Activated gamma-delta T cell treated with anti-CD3 and anti-CD28 coated beads, Interleukin-2, amount 50 U/mL, for 16 hours (primary cell): ENCODE results near the gene ZNF281.

Experiments
- DNase-seq: peaks from one replicate; pipeline ENCODE4 v3.0.0-alpha.2; 2020; ENCODE audit warnings: low read depth

The ZNF281 gene

GRCh38 chr1:200386416-200386815 lies 23.4 kb downstream of the ZNF281 start:
- DNase-seq: no peak

DNA sequence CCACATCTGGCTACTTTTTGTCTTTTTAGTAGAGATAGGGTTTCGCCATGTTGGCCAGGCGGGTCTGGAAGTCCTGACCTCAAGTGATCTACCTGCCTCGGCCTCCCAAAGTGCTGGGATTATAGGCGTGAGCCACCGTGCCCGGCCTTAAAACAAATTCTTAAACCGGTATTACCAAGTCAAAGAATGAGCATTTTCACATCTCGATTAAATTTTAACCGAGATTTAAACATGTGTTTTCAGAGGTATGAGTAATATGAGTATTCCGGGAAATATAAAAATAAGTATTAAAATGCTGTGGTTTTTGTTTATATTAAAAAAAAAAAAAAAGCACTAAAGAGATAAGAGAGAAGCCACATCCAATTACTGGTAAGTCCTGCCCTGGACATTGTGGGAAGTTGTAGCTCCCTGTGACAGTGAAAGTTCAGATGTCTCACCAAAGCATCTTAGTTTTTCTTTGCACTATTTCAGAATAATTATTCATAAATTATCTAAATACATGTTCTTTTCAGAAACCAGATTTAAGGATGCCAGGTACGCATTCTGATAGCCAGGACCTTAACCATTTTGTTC lies 24.9 kb downstream of the ZNF281 start:
- no peak for DNase-seq

GRCh38 chr1:200381256-200381984 lies 28.4 kb downstream of the ZNF281 start:
- DNase-seq: no peak

DNA sequence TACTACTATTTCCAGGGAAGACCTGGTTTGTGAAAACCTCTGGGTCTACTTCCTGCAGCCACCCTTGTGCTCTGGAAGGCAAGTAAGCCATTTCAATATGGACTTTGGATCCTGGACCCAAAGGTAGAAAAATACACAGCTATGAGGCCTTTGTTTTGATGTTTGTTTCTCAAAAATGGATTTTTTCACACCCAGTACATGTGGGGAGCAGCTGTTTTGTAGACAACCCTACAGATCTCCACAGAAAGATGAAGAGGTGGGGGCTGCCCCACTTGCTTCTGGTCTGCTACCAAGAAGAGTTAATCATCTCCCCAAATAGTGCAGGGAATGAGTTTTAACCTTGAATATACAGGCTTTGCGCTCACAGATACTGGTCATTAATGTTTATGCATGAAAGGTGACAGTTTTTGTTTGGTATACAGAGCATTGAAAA lies 29.2 kb downstream of the ZNF281 start:
- no peak for DNase-seq

DNA sequence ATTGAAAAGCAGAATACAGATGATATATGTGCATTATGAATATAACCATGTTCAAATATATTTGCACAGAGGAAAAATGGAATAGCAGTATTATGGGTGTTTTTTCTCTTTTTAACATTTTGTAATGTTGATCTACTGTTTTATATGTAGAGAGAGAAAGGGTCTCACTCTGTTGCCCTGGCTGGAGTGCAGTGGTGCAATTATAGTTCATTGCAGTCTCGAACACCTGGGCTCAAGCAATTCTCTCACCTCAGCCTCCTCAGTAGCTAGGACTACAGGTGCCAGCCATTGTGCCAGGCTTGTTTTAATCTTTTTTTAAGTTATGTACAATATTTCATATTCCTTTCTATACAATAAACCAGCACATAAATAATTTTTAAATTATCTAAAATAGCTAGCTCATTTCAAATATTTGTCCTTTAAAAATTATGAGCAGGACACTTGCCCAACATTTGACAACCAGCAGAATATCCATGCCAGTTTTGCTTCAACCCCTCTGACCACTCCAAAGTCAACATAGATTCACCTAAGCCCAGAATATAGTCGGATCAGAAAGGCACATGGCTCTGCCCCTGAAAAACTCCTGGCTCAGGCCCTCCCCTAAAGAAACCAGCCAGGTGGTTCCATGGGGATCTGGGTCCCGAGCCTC lies 29.8 kb downstream of the ZNF281 start:
- no peak for DNase-seq

DNA sequence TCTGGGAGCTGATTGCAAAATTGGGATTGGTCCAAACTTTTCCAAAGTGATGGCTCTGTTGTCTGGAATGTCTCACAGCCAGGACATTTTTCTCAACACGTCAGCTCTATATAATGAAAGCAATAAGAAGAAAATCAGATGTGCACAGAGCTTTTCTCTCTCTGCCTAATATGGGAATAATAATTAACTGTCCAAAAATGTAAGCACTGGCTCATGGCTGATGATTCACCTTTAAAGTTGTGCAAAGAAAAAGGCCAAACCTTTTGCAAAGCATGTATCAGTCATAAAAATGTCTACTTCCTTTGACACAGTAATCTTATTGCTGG lies 30.4 kb downstream of the ZNF281 start:
- no peak for DNase-seq

DNA sequence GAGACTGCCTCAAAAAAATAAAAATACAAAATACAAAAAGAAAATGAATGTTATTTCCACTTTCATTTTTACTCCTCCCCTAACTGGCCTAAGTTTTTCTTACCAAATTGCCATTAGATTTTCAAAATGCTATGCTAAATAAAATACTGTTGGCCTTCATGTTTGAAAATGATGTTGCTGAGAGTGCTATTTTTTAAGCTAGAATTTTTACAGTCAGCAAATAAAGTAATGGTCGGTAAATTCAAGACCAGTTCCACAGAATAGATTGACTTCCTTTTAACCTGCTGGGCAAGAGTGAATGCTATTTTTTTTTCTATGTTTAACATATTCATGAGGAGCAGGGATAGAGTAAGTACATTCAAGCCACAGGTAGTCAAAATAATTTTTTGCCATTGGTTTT lies 31.7 kb downstream of the ZNF281 start:
- no peak for DNase-seq

DNA sequence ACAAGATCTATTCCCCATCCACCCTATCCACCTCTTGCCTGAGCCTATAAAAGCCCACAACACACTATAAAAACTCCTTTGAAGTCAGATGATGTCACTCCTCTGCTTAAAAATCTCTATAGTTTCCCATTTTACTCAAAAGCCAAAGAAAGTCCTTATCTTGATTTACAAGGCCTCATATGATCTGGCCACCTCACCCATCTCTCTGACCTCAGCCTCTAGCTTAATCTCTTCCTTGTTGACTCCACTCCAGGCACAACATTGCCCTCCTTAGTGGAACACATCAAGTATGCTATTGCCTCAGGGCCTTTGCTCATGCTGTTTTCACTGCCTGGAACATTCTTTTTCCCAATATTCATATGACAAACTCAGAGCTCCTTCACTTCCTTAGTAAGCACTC lies 33.3 kb downstream of the ZNF281 start:
- DNase-seq: no peak

DNA sequence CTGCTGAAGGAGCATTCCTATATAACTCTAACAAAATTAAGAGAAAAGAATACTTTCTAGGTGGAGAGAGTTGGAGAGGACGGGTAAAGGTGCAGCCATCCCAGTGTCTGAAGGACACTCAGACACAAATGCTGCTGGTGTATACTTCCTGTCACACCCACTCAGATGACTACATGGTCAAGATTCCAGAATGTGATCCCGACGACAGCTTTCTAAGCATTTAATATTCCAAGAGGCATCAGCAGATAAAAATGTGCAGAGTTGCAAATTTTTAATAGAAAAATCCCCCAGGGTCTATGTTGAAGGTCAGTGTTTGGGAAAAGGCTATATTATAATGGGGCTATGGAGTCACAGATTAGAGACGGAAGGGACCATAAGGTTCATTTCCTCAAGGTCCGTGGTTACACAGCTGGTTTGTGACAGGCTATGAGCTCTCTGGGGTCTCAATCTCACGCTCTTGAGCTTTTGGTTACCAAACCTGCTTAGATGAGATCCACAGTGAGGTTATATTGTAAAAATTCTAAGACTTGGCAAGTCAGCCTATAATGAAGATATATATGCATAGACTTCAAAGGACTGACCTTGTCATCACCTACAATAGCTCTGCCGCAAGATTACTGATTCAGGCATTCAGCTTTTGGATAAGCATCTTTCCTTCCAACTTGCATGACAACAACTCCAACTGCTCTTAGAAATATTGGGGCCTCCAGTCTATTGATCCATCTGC lies 35.1 kb downstream of the ZNF281 start:
- DNase-seq: no peak

- DNase-seq: no peak
These were observed 36.0 kb downstream of the ZNF281 start for GRCh38 chr1:200373811-200374231.

- DNase-seq: no peak
These were observed 37.0 kb downstream of the ZNF281 start for GRCh38 chr1:200372885-200373181.

DNA sequence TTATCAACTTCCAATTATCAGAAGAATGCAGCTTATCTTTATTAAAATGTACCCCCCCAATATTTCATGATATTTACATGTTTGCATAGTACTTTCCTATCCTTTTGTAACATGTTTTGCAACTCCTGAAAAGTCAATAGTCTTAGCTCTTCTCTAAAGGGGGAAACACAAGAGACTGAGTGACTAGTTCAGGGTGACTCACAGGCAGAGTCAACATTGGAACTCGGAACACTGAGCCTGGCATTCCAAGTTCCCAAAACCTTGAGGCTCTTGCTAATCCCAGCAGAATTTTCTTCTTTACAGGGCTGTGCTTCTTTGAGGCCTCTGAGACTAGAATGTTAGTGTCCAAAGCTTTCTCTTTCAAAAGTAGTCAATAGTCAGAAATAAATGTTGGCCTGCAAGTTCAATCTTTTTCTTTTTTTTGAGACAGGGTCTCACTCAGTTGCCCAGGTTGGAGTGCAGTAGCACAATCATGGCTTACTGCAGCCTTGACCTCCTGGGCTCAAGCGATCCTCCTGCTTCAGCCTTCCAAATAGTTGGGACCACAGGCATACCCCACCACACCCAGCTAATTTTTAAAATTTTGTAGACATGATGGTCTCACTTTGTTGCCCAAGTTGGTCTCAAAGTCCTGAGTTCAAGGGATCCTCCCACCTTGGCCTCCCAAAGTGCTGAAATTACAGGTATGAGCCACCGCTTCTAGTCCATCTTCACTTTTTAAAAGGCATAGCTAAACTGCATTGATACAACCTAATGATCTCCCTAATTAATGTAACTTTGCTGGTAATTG lies 37.5 kb downstream of the ZNF281 start:
- DNase-seq: no peak

GRCh38 chr1:200369706-200370105 lies 40.1 kb downstream of the ZNF281 start:
- DNase-seq: no peak

DNA sequence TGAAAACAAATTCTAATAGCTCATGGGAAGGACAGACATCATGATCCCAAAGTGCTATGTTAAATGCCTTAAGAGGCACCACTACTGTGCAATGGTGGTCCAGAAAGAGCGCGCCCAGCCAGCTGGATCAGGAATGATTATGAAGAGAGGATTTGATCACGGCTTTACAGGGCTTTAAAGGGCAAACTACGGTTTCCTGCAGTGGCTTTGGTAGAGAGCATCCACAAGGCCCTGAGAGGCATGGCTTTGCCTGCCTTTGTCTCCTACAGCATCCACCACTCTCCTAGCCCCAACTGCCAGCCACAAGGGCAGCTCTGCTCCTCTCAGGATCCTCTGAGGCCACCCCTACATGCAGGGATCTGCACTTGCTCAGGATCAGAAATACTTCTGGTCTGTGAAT lies 40.7 kb downstream of the ZNF281 start:
- no peak for DNase-seq

GRCh38 chr1:200368556-200368955 lies 41.3 kb downstream of the ZNF281 start:
- DNase-seq: no peak

DNA sequence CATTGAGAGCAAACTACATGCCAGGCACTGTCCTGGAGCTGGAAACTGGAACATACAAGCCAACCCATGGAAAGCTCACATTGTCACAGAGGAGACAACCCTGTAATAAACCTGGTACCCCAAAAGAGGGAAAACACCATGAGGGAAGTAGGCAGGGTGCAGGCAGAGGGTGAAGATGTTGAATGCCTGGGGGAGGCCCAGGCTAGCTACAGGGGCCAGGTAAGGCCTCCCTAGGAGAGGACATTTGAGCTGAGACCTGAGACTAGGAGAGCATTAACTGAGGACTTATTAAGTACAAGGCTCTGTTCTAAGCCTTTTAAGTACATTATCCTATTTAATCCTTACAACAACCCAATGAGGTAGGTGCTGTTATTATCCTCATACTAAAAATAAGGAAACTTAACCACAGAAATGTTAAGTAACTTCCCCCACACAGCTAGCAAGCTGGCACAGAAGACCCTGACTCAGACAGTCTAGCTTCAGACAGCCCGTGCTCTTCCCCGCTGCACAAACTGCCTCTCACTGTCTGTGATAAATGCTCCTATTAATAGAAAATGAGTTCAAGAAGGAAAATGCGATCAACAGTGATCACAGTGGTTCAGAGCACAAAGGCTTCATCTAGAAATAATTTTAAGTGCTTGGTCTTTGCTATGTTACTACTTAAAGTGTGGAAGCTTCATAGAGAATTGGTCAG lies 41.8 kb downstream of the ZNF281 start:
- no peak for DNase-seq

DNA sequence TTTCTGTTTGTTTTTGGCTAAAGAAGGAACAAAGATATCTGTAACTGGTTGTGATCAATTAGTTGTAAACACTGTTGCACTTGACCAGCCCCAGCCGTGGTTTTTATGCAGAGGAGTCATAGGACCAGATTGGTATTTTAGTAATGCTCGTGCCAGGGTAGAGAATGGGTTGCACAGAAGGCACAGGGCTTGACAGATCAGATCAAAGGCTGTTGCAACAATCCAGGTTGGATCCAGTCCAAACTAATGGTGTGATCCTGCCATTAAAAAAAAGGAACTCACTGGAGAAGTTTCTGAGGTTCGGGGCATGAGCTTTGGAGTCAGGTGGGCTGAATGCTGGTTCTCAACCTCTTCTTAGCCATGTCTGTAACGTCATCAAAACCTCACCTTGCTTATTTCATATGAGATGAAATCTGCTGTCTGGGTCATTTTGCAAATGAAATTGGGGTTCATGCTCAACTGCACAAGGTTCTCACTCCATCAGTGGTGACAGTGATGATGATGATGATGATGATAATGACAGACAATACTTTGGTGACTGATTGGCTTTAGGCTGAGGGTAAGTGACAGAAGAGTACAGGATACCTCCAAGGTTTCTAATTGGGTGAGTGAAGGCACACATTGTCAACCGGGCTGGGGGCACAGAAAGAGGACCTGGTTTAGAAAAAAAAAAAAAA lies 43.1 kb downstream of the ZNF281 start:
- DNase-seq: no peak

GRCh38 chr1:200365897-200366426 lies 43.9 kb downstream of the ZNF281 start:
- no peak for DNase-seq

DNA sequence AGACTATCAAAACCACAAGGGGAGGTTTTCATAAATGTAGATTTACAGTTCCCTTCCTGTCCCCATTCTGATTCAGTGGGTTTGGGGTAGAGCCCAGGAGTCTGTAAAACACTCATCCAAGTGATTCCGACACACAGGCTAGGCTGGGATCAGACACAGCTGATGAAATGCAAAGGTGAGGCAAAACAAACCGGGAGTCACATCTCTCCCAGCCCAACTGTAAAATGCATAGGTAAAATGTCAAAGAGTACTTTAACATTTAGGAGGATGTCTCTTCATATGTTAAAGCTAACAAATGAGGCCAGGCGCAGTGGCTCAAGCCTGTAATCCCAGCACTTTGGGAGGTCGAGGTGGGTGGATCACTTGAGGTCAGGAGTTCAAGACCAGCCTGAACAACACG lies 45.0 kb downstream of the ZNF281 start:
- no peak for DNase-seq

DNA sequence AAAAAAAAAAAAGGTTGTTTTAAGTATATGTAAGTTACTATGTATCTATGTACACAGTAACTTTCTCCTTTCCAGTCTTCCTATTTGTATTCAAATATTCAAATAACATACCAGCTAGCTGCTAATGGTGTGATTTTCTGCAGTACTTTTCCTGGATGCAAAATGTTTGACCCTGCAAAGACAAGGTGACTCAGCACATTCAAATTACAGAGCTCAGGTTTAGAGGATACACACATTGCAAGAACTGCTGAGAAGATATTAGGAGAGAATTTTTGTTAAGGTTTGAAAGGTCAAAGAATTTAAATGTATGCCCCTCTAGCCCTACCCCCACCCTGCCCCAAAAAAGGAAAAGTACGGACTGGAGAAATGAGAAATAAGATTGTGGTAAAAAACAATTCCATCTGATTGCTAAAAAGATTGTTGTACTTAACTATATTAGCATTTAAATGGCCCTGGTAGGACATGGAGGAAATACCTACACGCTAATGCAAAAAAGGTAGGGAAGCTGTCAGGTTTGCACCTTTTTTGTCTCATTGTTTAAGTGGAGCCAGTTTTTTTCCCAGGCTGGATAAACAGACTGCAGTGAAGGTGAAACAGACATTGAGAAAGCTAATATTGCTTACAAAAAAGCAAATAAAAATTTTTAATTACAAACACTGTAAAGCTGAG lies 45.6 kb downstream of the ZNF281 start:
- DNase-seq: no peak
